CD4-positive, alpha-beta T cell treated with Interleukin-1 beta for 1 hour (primary cell): Measurements from ENCODE around the gene NUP62CL.
A peak's percentile ranks its signal among the peaks of the same experiment; 100 is the strongest.

Source experiments
- DNase-seq, 2 donors: peaks; one replicate each; pipeline ENCODE4 v3.0.0-alpha.2; 2020 to 2022

NUP62CL gene

GRCh38 chrX:107146670-107147069 is 59.6 kb downstream of the NUP62CL start:
- DNase-seq = no peak

GRCh38 chrX:107135965-107136307 is 70.3 kb downstream of the NUP62CL start:
- no peak for DNase-seq

- DNase-seq = no peak
Observed at GRCh38 chrX:107135049-107135964, 70.9 kb downstream of the NUP62CL start.

GRCh38 chrX:107123750-107124149 is 82.5 kb downstream of the NUP62CL start:
- no peak for DNase-seq

- DNase-seq = no peak
Observed at GRCh38 chrX:107119283-107119682, 87.0 kb downstream of the NUP62CL start.

- peak; percentile 76 to 78 for DNase-seq
Observed at GRCh38 chrX:107118322-107119147, 87.7 kb downstream of the NUP62CL start, which contains the start of gene RBM41. TSS of gene RBM41 (minus strand) at chrX:107118822. CDS start at chrX:107118773, 49 bp downstream.

GRCh38 chrX:107117993-107118321 is 88.3 kb downstream of the NUP62CL start:
- no peak for DNase-seq

GRCh38 chrX:107107459-107107858 is 98.8 kb downstream of the NUP62CL start:
- no peak for DNase-seq

GRCh38 chrX:107102980-107103379 is 103.3 kb downstream of the NUP62CL start:
- DNase-seq = no peak

GRCh38 chrX:107076158-107076557 is 130.1 kb downstream of the NUP62CL start:
- no peak for DNase-seq
